IMR-90 (cell line): ENCODE data around the gene CLTCL1.

Source experiments
- BHLHE40 ChIP-seq: fragments of 150-350 bp; IDR thresholded peaks from 2 replicates; pipeline ENCODE4 v1.6.1; 2016; ENCODE audit warnings: mild to moderate bottlenecking, low read depth, low read length
- CEBPB ChIP-seq: IDR thresholded peaks from 2 replicates; pipeline ENCODE4 v1.6.1; 2012; ENCODE audit warnings: low read depth, low read length, improper control_type of control experiment
- CTCF ChIP-seq: conservative IDR thresholded peaks from 2 replicates; pipeline ENCODE4 v1.5.1; 2012; ENCODE audit warnings: mild to moderate bottlenecking, low read depth, low read length, improper control_type of control experiment
- FOS ChIP-seq: fragments of 150-350 bp; IDR thresholded peaks from 2 replicates; pipeline ENCODE4 v1.6.1; 2016; ENCODE audit warnings: low read depth, low read length
- MAFK ChIP-seq: IDR thresholded peaks from 2 replicates; pipeline ENCODE4 v1.6.1; 2012; ENCODE audit warnings: low read depth, low read length, improper control_type of control experiment
- MXI1 ChIP-seq: IDR thresholded peaks from 2 replicates; pipeline ENCODE4 v1.6.1; 2012; ENCODE audit warnings: low read depth, mild to moderate bottlenecking, low read length, moderate library complexity, borderline replicate concordance
- POLR2A ChIP-seq: IDR thresholded peaks from 2 replicates; pipeline ENCODE4 v1.6.1; 2012; ENCODE audit warnings: mild to moderate bottlenecking, low read depth, low read length
- RAD21 ChIP-seq: IDR thresholded peaks from 2 replicates; pipeline ENCODE4 v1.6.1; 2012; ENCODE audit warnings: low read length, improper control_type of control experiment
- RFX5 ChIP-seq: IDR thresholded peaks from 2 replicates; pipeline ENCODE4 v1.8.0; 2012; ENCODE audit warnings: low read depth, mild to moderate bottlenecking, low read length, moderate library complexity
- SMC3 ChIP-seq: fragments of 150-350 bp; IDR thresholded peaks from 2 replicates; pipeline ENCODE4 v1.6.1; 2016; ENCODE audit warnings: low read depth, mild to moderate bottlenecking, antibody characterized with exemption, low read length, moderate library complexity
- USF2 ChIP-seq: fragments of 150-350 bp; IDR thresholded peaks from 2 replicates; pipeline ENCODE4 v1.6.1; 2017; ENCODE audit warnings: mild to moderate bottlenecking, antibody characterized with exemption, low read length, low read depth

- TF ChIP-seq CTCF (no peak), BHLHE40 (no peak), RFX5 (no peak), MAFK (no peak), POLR2A (no peak), MXI1 (no peak), SMC3 (no peak), RAD21 (no peak), FOS (no peak), USF2 (no peak), CEBPB (no peak)
Observed at GRCh38 chr22:19222242-19223005, 69.1 kb downstream of the CLTCL1 start.
